GM19238 (cell line): ENCODE data around the gene ADORA1.

Experiments used
- DNase-seq: peaks from one replicate; pipeline ENCODE4 v3.0.0; 2011; ENCODE audit warnings: low spot score; ENCODE audit not compliant: insufficient read length

Gene ADORA1

DNA sequence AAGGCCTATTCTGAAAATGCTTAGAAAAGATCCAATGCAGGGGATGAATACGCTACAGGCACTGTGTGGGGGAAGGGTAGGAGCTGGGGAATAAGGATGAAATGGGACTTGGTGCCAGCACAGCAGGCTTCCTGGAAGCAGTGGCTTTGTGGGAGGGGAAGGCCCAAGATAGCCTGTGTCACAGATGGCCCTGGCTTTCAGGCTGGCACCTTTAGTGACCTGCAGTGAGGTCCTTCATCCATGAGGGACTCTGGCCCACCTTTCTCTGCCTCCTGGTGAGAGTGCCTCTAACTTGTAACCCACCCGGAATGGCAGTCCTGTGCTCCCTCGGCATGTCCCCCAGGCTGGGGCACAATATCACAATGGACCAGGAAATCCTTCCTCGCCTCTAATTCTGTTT lies 58.1 kb downstream of the ADORA1 start:
- DNase-seq, result no peak

DNA sequence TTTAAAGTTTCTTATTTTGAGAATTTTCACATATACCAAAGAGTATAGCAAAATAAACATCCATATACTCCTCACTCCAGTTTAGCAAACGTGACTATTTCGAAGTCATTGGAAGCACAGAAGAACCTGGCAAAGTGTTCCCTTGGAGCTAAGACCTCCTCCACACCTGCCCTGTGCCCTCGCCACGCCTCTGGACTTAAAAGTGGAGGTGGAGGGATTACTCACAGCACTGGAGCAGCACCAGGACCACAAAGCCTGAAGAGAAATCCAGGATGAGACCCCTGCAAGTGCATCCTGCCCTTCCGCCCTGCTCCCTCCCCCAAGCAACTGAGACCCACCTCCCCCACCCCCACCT lies 58.5 kb downstream of the ADORA1 start:
- DNase-seq, result no peak

DNA sequence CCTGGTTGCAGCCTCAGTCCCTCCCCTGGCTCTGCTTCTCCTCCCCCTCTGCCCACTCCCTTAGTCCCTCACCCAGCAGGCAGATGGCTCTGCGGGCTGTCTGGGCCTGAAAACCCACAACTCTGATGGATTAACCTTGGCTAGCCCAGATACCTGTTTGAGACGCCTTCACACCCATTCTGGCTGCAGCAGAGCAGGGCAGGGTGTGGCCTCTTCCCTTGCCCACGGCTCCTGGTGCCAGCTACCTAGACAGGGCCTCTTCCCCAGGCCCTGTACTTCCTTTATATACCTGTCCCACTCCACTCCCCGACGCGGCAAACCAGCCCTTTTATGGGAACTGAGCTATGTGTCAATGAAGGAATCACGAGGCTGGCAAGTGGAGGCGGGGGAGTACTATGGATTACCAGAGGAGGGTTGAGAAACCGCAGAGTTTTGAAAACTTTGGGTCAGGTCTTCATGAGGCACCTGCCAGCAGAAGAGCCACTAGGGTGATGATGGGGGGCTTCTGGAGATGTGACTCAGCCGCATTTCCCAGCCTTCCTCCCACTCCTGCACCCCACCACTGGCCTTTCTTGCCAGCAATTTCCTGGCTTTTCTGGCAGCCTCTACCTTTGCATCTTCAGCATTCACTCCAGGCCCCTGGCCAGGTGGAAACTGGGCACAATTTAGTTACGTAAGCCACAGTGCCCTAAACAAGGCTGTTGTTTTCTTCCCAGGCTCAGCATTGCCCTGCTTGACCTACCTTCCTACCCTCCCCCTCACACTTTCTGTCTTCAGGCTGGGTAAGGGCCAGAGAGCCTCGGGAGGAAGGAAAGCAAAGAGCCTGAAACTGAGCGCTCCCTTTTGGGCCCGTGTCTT lies 59.1 kb downstream of the ADORA1 start, which contains the start of gene CHI3L1:
CHI3L1 (minus strand) TSS at position 259 of the 858 bp plus-strand sequence; CDS start at position 178, 81 bp downstream.
- no peak for DNase-seq

DNA sequence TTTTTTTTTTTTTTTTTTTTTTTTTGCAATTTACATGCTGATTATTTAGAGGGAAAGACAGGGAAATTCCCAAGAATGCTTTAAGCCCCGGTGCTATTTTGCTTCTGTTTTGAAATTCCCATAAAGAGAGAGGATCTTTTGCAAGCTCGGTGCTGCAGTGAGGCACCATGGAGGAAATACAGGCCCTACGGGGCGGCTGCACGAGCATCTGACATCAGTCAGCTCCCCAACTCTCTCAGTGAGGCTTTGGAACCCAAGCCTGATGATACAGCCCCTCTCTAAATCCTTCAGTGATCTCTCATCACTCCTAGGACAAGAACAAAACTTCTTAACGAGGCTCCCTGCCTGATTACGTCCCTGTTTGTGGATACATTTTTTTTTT lies 59.8 kb downstream of the ADORA1 start:
- DNase-seq, result no peak

DNA sequence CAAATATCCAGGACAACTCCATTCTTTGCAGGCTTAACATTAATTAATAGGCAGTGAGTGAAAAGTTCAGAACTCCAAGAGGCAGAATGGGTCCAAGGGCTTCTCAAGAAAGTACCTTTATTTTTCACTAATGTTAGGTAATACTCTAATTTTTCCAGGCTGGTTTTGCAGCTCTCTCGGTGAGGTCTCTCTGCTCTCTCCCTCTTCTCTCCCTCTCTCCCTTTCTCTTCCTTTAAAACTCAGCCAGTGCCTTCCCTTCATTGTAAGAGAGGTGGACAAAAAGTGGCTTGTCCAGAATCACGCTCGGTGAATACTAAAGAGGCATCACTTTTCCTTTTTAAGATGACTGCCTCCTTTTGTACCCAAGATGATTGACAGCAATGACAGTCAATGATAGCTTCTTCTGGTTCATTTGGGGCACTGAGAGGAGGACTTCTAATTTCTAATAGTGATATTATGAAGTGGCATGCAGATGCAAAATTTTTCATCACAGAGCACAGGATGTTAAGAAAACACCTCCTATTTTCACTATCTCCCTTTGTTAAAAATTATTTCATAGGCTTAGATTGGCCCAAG lies 60.3 kb downstream of the ADORA1 start:
- no peak for DNase-seq

DNA sequence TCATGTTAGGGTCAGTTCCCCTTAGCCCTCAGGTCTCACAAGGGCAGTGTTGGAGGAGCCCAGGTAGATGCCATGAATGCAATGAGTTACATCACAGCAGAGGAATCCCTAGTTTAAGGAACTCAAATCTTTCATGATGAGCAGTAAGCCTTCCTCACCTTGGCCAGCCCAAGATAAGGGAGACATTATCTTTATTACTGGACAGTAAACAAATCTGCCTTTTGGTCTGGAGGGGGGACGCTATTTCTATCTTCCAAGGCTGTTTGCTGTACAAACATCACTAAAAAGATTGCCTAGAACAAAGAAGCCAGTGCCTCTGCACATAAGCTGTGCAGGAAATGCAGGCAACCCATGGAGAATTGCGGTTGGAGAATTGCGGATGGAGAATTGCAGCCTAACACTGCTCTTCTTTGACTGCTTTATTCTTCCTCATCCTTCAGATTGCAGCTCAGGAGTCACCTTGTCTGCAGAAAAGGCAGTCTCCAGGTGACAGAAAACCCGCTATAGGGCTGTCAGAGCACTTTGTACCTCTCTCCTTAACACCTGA lies 61.2 kb downstream of the ADORA1 start:
- no peak for DNase-seq

DNA sequence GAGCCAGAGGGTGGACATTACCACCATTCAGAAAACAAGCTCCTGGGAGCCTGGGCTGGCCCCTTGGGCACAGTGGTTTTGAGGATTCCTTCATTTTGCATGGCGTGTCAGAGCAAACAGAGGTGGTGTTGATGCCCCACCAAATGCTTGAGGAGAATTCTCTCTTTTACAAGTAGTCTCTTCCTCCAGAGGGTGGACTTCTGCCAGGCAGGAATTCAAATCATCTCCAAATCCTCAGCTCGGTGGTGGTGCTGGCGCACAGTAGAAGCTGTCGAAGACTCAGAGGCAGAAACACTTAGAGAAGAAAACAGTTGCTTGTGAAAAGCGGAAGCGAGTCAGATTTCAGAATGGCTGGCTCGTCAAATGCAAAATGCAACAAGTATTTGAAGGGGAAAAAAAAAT lies 62.4 kb downstream of the ADORA1 start:
- no peak for DNase-seq

DNA sequence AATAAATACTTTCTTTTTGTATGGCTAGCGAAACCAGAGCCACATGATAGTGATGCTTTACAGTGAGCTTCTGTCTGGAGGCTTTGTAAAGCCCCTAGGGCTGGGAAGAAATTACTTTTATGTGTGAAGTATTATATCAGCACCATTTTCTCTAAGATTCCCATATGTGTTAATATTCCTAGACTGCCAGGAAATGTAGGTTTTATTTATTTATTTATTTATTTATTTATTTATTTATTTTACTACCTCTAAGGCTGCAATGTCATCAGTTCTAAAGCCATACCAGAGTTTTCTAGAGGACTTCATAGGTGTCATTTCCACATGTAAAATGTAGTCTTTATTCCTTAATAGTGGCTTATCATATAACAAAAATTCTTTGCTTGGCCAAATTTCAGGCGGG lies 63.4 kb downstream of the ADORA1 start:
- DNase-seq, result no peak

DNA sequence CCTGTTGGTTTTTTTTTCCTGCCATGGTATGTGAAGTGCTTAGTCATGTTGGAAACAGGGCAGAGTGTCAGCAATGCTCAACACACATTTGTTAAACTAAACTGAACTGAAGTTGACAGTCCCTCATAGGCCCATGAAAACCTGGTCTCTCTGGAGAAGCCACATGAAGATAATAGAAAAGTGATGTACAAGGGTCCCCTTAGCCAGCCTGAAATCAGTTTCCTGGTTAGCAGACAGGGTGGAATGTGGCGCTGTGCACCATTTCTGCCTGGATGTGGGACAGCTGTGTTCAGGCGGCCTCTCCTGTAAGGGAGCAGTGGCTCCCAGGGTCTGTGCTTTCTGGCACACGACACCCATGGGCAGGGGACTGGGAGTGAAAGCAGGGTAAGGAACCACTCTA lies 68.8 kb downstream of the ADORA1 start:
- no peak for DNase-seq

DNA sequence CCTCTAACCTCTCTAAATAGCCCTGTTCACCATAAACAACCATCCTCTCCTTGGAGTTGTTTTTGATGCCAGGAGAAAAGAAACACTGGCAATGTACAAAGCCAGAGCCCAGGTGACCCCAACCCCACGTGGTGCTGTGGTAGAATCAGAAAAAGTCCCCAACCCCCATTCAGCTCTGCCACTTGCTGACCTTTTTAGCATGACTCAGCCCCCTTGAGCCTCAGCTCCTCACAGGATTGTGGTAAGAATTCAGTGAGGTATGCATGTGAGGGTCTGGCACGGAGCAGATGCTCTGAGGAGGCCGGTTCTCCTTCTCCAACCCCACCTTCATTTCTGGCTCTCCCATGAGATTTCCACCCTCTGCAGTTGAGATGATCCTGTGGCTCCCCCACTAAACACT lies 70.1 kb downstream of the ADORA1 start:
- DNase-seq, result no peak

DNA sequence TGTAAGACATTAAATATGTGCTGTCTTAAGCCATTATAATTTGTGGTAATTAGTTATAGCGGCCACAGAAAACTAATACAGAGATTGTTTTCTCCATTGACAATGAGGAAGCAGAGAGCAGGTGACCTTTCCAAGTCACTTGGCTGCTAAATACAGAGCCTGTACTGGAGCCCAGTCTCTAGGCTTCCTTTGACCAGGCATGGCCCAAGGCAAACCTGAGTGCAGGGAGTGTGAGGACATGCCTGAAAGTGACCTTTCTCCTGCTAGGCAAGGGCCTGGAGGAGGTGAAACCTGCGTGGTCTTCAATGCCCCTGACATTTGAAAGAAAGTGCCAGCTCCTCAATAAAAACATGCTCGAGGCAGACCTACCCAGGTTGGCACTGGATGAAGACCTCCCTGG lies 71.5 kb downstream of the ADORA1 start:
- no peak for DNase-seq

DNA sequence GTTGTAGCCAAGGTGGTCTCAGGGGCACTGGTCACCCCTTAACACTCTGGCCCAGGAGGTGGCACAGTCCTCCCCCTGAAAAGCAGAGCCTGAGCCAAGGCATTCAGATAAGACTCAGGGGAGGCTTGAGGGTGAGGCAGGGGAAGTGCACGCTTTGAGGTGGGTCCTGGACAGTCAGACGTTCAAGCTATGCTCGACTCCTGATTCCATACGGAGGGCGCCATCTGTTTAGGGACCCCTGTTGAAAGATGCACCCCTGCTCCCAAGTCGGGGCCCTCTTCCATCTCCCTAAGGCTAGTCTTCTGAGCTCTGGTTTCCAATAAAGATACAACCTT lies 71.9 kb downstream of the ADORA1 start:
- no peak for DNase-seq

DNA sequence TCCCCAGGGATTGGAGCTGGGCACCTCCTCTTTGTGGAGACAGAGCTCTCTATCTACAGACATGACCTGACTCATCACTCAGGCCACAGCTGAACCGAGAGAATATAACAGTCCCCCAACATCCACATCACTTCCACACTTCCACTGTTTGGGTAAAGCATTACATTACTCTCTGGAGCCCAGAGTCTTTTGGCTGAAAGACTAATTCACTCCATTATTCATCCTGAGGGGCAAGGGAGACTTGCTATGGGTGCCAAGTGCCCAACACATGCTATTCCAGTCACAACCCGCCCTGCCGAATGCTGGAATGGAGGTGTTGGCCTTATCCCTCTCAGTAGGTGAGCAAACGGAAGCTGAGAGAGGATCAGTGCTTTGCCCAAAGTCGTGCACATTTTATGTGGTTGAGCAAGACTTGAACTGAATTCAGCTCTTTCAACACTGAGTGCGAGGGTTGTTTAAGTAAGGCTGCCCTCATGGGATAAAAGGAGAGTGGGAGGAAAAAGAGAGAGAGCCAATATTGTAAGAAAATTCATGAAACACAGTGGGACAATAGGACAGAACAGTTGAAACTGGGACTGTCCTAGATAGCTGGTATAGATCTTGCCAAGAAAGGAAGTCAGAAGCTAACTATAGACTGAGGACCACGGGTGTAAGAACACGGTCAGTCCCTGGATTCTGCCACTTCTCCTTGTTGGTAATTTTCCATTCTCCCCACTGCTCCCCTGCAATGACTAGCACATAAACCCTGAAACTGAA lies 72.5 kb downstream of the ADORA1 start:
- DNase-seq, result no peak

DNA sequence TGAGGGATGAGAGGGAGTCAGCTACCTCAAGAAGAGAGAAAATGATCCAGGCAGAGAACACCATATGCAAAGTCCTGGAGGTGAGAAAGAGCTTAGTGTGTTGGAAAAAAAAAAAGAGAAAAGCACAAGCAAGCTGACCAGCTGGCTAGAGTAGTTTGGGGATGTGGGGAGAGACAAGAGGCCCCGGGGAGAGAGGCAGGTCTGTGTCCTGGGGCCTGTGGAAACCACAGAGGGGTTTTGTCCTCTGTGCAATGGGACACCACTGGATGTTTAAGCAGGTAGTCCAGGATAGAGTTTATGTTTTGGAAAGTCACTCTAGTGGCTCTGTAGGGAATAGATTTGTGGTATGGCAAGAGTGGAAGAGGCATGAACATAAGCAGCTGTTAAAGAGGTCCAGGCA lies 73.4 kb downstream of the ADORA1 start:
- DNase-seq, result no peak

DNA sequence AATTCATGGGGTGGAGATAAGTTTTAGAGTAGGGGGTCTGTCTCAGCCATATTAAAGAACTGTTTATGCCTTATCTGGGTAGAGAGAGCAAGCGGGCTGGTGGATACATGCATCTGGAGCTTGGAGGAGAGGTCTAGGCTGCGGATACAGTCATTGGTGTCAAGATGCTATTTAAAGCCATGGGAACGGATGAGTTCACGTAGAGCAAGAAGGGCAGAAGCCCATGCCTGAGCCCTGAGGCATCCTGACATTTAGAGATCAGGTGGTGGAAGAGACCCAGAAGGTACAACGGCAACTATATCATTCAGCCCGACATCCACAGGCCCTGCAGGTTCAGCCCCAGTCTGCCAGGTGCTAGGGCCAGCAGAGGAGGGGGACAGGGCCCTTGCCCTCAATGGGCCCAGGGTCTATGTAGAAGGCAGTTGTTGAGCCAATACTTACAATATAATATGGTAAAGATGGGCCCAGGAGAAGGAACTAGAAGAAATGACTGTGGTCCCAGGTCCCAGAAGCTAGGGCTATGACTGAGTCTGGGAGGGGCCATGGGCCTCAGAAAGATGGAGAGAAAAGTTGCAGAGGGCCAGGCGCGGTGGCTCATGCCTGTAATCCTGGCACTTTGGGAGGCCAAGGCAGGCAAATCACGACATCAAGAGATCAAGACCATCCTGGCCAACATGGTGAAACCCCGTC lies 74.1 kb downstream of the ADORA1 start:
- no peak for DNase-seq

DNA sequence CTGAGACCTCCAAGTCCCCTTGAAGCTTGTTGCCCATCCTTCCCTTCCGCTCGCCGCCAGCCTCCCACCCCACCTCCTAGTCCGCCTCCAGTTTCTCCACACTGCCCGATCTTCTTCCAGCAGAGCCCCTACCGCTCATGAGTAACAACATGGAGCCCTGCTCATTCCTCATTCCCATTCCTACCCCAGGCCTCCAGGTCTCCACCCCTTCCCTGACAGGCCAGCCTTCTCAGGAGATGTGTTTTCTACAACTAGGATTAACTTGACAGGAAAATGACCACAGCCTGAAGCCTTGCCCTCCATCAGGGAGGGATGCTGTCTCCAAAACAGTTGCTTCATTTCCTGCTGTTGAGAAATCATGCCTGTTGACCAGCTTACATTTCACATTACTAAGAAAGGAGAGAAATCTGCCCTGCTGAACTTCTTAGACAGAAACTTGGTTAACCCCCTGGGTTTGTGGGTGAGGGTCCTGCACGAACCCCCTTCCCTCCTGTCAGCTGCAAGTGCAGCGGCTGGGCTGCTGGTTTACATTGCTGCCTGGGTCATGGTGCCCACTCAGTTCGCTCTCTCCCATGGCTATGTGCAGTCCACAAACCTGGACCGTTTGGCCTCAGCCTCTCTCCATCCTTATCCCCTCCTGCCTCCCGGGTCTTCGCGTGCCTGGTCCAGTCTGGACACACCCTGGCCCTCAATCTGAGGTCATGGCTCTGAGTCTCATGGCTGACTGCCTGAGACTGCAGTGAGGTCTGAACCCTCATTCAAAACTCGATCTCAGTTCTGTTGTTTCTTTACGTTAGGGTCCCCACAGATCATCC lies 75.1 kb downstream of the ADORA1 start:
- DNase-seq, result no peak

DNA sequence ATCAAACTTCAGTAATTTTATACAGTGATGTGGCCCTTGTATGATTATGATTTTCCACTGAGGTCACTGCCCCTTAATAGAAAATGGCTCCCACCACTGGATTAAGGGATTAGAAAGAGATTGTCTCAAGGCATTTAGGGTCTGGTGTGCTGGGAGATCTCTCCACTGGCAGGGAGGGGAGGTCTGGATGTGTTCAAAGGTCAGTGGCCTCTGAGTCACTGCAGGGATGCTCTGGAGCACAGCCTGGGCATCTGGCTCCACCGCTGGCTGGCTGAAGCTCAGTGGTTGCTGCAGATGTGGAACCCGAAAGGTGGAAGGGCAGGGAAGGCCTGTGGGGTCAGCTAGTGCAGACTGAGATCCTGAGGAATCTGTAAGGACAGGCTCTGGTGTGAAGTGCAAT lies 77.2 kb downstream of the ADORA1 start:
- no peak for DNase-seq

DNA sequence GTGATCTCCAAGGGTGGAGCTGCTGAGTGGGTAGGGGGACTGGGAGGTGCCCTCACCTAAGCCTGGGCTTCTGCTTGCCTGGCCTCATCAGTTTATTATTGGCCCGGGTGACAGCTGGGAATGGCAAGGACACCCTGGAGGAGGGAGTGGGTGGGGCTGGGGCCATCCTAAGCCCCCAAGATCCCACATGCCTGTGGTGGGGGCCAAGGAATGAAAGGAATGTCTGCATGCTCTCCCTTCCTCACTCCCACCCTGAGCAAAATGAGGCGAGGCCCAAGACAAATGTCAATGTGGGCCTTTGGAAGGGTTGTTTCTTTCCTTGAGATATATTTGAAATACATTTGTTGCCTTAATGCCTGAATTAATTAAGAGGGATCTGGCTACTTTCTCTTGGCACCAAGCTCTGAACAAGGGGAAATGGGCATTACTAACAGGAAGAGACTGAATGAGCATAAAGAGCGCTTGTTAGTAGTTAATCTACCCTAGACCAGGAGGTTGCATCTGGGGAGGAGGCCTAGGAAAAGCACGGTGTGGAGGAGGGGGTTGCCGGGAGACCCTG lies 78.7 kb downstream of the ADORA1 start:
- no peak for DNase-seq

DNA sequence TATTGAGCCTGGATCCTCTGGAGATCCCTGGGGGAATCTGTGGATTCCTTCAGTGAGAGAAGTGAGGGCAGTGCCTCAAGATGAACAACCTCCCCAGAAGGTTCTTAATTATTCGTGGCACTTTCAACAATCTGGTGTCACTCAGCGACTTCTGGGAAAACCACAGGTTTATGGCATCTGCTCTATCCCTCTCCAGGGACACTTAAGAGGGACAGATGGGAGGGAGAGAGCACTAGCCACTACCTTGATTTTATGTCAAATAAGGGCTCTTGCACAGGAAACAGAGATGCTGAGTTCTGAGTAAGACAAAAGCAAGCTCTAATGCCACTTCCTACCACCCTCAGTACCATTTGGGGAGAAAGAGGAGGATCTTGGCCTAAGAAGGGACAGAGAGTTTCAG lies 80.2 kb downstream of the ADORA1 start:
- DNase-seq, result no peak

DNA sequence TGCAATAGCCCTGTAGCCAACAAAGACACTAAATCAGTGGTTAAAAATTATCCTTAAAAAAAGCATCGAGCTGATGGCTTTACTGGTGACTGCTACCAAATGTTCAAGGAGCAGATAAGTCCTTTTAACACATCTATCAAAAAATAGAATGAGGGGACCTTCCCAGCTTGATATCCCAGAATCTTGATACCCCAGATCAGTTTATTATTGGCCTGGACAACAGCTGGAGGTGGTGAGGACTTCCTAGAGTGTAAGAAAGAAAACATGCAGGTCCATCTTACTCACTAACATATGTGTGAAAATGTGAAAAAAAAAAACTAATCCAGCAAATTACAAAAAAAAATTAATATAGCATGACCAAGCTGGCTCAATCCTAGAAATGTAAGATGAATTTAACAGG lies 80.7 kb downstream of the ADORA1 start:
- DNase-seq, result no peak

DNA sequence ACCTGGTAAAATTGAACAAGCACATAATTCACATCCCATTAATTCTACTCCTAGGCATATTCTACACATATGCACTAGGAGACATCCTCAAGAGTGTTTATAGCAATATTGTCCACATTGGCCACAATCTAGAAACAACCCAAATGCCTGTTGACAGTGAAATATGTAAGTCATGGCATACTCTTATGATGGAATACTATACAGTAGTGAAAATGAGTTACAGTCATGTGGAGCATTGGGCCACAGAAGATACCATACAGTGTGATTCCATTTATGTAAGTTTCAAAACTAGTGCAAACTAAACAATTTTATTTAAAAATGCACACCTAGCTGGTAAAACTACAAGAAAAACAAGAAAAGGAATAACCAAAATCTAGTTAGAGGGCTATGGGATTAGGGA lies 82.8 kb downstream of the ADORA1 start:
- no peak for DNase-seq
